OCI-LY3 (cell line): ENCODE measurements around the gene ZNF559.
"Not testable (repeated sequence)": the region's sequence is repeated elsewhere in the genome, so short reads cannot be mapped to it uniquely, and the experiment has no call there.

ENCODE experiments used
- H2AFZ ChIP-seq: fragments of 200-600, 300-600 bp; shearing (Covaris generic); 2 replicates; pipeline ENCODE4 v1.6.0; 2014; ENCODE audit warnings: antibody characterized with exemption, low read depth, low read length
- H3K27ac ChIP-seq: fragments of 200-600, 300-600 bp; sonication (generic); 2 replicates; pipeline ENCODE4 v1.5.1; 2014; ENCODE audit warnings: mild to moderate bottlenecking, low read length, moderate library complexity, mixed read lengths
- H3K27me3 ChIP-seq: fragments of 200-600, 300-600 bp; sonication (generic); 2 replicates; pipeline ENCODE4 v1.6.1; 2014; ENCODE audit warnings: low read depth, low read length, mixed read lengths
- H3K36me3 ChIP-seq: fragments of 200-600, 300-600 bp; sonication (generic); replicated peaks from 2 replicates; pipeline ENCODE3; 2014; ENCODE audit warnings: low read depth, low read length, mixed read lengths
- H3K4me1 ChIP-seq: fragments of 300-600, 200-600 bp; sonication (generic); 2 replicates; pipeline ENCODE4 v1.6.1; 2014; ENCODE audit warnings: low read length, mixed read lengths
- H3K4me2 ChIP-seq: fragments of 200-600, 300-600 bp; sonication (generic); 2 replicates; pipeline ENCODE4 v1.6.1; 2014; ENCODE audit warnings: low read length, mixed read lengths
- H3K4me3 ChIP-seq: fragments of 300-600, 200-600 bp; sonication (generic); 2 replicates; pipeline ENCODE4 v1.5.1; 2014; ENCODE audit warnings: antibody characterized with exemption, mild to moderate bottlenecking, low read length, moderate library complexity
- H3K79me2 ChIP-seq: fragments of 300-600, 200-600 bp; shearing (Covaris generic); 2 replicates; pipeline ENCODE4 v1.6.1; 2014; ENCODE audit warnings: mild to moderate bottlenecking, low read length, mixed read lengths
- H3K9ac ChIP-seq: fragments of 300-600, 200-600 bp; shearing (Covaris generic); 2 replicates; pipeline ENCODE4 v1.6.0; 2014; ENCODE audit warnings: mild to moderate bottlenecking, low read length, moderate library complexity
- H3K9me3 ChIP-seq: fragments of 200-600, 300-600 bp; shearing (Covaris generic); 2 replicates; pipeline ENCODE4 v1.6.1; 2014; ENCODE audit warnings: low read length, mixed read lengths; ENCODE audit not compliant: insufficient read depth
- H4K20me1 ChIP-seq: fragments of 200-600, 300-600 bp; sonication (generic); 2 replicates; pipeline ENCODE4 v1.6.1; 2016; ENCODE audit warnings: low read length, mixed read lengths; ENCODE audit not compliant: insufficient read depth
- CTCF ChIP-seq: fragments of 200-600, 300-600 bp; sonication (generic); IDR thresholded peaks from 2 replicates; pipeline ENCODE4 v1.5.1; 2014; ENCODE audit warnings: antibody characterized with exemption, low read length, low read depth
- EZH2phosphoT487 ChIP-seq: fragments of 200-600 bp; shearing (Covaris generic); IDR thresholded peaks from 2 replicates; pipeline ENCODE4 v1.6.1; 2018; ENCODE audit warnings: antibody characterized with exemption, mixed run types, low read depth

Gene ZNF559

GRCh38 chr19:9323919-9324583 is at the start of gene ZNF559:
Gene ZNF559, plus strand, starts transcription at chr19:9324179. Its CDS starts 14,371 bp downstream, at chr19:9338550.
- peak within 1 kb of the TSS; percentile 75 for H3K9ac ChIP-seq
- H3K9me3 ChIP-seq, result peaks cover 17% of the 10 kb centered on the region; the same call in 1 of the 2 replicates
- H3K27ac ChIP-seq, result peak within 1 kb of the TSS; percentile 64
- no peak for TF ChIP-seq EZH2phosphoT487
- TF ChIP-seq CTCF, result peak; percentile 36
- peaks cover 36% of the 10 kb centered on the region for H3K36me3 ChIP-seq
- peak within 1 kb of the TSS; percentile 82 for H3K4me3 ChIP-seq
- peaks cover 14% of the 10 kb centered on the region for H3K79me2 ChIP-seq
- peak within 1 kb of the TSS; percentile 89 for H3K4me2 ChIP-seq
- no peaks in the 10 kb centered on the region for H4K20me1 ChIP-seq
- peaks cover 8% of the 10 kb centered on the region; the same call in 1 of the 2 replicates for H3K4me1 ChIP-seq
- peak within 1 kb of the TSS; percentile 77 for H2AFZ ChIP-seq
- H3K27me3 ChIP-seq, result no peaks in the 10 kb centered on the region

GRCh38 chr19:9283485-9283884 is 40.5 kb upstream of the ZNF559 start:
- not testable (repeated sequence) for H2AFZ ChIP-seq, H3K4me3 ChIP-seq, H3K27ac ChIP-seq, H3K36me3 ChIP-seq, H3K27me3 ChIP-seq, H3K4me1 ChIP-seq, H3K9ac ChIP-seq, H3K4me2 ChIP-seq, H4K20me1 ChIP-seq, H3K79me2 ChIP-seq, H3K9me3 ChIP-seq

- Histone ChIP-seq H3K9me3 (peaks cover 32% of the 10 kb centered on the region), H3K4me1 (no peaks in the 10 kb centered on the region), H3K27ac (no peak overlapping the region), H3K79me2 (no peaks in the 10 kb centered on the region), H3K9ac (no peak overlapping the region), H3K27me3 (no peaks in the 10 kb centered on the region), H3K36me3 (peaks cover 26% of the 10 kb centered on the region), H2AFZ (no peak overlapping the region), H4K20me1 (no peaks in the 10 kb centered on the region), H3K4me3 (no peak overlapping the region), H3K4me2 (no peak overlapping the region)
- TF ChIP-seq CTCF (no peak), EZH2phosphoT487 (no peak)
These were observed 34.6 kb upstream of the ZNF559 start for GRCh38 chr19:9289231-9289884.

GRCh38 chr19:9295411-9295849 is 28.5 kb upstream of the ZNF559 start:
- no peak overlapping the region for H3K4me2 ChIP-seq
- peaks cover 68% of the 10 kb centered on the region for H3K36me3 ChIP-seq
- H3K27me3 ChIP-seq, result no peaks in the 10 kb centered on the region
- no peak for TF ChIP-seq CTCF
- H3K79me2 ChIP-seq, result no peaks in the 10 kb centered on the region
- H3K4me3 ChIP-seq, result no peak overlapping the region
- no peak overlapping the region for H2AFZ ChIP-seq
- no peak overlapping the region for H3K9ac ChIP-seq
- H3K9me3 ChIP-seq, result peaks cover 56% of the 10 kb centered on the region
- H3K27ac ChIP-seq, result no peak overlapping the region
- H3K4me1 ChIP-seq, result no peaks in the 10 kb centered on the region
- H4K20me1 ChIP-seq, result no peaks in the 10 kb centered on the region
